Measurements from ENCODE around the gene TIMP2. TPM values are rescaled to one million over a fixed set of nuclear protein-coding genes. Genes with fewer than 3 reads are reported as not detected.

Gene TIMP2
- total RNA-seq, 4 donors from 2014 or later = 20.4 to 28.7 (median 27.0) TPM

DNA sequence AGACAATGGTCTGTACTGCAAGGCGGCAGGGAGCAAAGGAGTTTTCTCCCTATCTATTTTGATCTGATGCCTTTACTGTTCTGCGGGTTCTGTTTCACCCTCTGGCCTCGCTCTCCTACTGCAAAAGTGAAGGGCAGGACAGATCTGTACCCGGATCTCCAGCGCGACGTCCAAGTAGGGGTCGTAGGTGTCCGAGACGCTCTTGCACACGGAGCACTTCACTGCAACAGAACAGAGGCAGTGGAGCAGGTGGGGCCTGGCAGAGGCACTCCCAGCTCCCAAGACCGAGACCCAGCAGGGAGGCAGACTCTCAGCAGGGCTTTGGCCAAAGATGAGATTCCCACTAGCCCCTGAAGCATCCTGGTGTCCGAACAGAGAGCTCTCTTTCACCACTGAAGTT, 104.3 kb downstream of the TIMP2 start:
- TF ChIP-seq POLR2A (IDR thresholded peaks at IDR 0.05) = no peak
- TF ChIP-seq, protein P1, sequence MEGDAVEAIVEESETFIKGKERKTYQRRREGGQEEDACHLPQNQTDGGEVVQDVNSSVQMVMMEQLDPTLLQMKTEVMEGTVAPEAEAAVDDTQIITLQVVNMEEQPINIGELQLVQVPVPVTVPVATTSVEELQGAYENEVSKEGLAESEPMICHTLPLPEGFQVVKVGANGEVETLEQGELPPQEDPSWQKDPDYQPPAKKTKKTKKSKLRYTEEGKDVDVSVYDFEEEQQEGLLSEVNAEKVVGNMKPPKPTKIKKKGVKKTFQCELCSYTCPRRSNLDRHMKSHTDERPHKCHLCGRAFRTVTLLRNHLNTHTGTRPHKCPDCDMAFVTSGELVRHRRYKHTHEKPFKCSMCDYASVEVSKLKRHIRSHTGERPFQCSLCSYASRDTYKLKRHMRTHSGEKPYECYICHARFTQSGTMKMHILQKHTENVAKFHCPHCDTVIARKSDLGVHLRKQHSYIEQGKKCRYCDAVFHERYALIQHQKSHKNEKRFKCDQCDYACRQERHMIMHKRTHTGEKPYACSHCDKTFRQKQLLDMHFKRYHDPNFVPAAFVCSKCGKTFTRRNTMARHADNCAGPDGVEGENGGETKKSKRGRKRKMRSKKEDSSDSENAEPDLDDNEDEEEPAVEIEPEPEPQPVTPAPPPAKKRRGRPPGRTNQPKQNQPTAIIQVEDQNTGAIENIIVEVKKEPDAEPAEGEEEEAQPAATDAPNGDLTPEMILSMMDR (IDR thresholded peaks at IDR 0.05 in 4 of 5, conservative IDR thresholded peaks at IDR 0.05 in 1 of 5) = no peak
- no peaks in the 10 kb centered on the region for H3K27me3 ChIP-seq
- H3K9me3 ChIP-seq = no peaks in the 10 kb centered on the region
- no peaks in the 10 kb centered on the region for H3K4me1 ChIP-seq
- ATAC-seq = no peak
- peaks cover 0 to 88% of the 10 kb centered on the region in 2 donors for H3K36me3 ChIP-seq
- no peak overlapping the region for H3K27ac ChIP-seq
- intact Hi-C loops (cut with DNase I; ENCODE audit: low total_unique reads) (no loop called here), in situ Hi-C loops (cut with MboI; ENCODE audit: low sequenced_read_pairs in 4 of 4) (loop anchor here in 2 of 4 donors (25.0 kb wide), 1 partner anchor 334 kb away; no protein-coding TSS in a partner anchor)
- no peak overlapping the region for H3K4me3 ChIP-seq
- DNase-seq = no peak

DNA sequence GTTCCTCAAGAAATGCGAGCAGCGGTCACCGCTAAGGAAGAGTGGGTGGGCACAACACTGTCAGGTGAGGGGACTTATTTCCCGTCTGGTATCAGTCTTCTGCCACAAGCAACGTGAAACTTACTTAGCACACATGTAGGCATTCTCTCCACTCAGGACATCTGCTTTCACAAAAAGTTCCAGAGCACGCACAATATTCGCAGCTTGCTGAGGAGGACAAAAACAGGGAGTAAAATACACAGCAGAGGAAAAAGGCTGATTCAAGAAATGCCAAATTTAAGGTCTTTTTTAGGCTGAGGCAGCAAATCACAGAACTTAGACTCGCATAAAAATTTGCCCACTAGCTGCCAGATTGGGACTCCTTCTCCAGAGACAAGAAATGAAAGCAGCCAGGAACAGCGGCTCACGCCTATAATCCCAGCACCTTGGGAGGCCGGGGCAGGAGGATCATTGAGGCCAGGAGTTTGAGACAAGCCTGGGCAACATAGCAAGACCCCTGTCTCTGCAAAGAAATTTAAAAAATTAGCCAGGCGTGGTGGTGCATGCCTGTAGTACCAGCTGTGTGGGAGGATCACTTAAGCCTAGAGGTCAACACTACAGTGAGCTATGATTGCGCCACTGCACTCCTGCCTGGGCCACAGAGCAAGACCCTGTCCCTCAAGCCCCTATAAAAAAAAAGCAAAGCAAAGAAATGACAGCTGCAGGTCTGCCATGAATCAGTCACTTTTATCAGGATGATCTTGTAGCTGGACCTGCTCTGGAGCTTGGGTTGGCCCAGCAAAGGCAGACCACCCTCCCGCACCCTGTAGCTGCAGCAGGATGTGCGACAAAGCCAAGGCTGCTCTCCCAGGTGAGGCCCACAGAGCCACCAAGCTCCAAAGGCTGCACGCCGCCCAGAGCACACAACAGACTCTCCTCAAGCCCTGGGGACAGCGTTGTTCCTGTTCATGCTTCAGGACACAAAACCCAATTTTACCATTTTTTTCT, 105.1 kb downstream of the TIMP2 start:
- peak overlapping the region in 3 of 4 donors; percentile 20 to 41 (median 33) for H3K27ac ChIP-seq
- H3K4me3 ChIP-seq = no peak overlapping the region
- H3K27me3 ChIP-seq = no peaks in the 10 kb centered on the region
- H3K9me3 ChIP-seq = no peaks in the 10 kb centered on the region
- intact Hi-C loops (cut with DNase I; ENCODE audit: low total_unique reads) = no loop called here
- ATAC-seq (no peak), DNase-seq (no peak)
- H3K4me1 ChIP-seq = no peaks in the 10 kb centered on the region
- TF ChIP-seq POLR2A (IDR thresholded peaks at IDR 0.05) = no peak
- TF ChIP-seq, protein P1 (IDR thresholded peaks at IDR 0.05 in 4 of 5, conservative IDR thresholded peaks at IDR 0.05 in 1 of 5) = no peak
- in situ Hi-C loops (cut with MboI; ENCODE audit: low sequenced_read_pairs in 4 of 4) = loop anchor here in 2 of 4 donors (25.0 kb wide), 1 partner anchor 333 kb away; no protein-coding TSS in a partner anchor
- H3K36me3 ChIP-seq = peaks cover 0 to 88% of the 10 kb centered on the region in 2 donors

DNA sequence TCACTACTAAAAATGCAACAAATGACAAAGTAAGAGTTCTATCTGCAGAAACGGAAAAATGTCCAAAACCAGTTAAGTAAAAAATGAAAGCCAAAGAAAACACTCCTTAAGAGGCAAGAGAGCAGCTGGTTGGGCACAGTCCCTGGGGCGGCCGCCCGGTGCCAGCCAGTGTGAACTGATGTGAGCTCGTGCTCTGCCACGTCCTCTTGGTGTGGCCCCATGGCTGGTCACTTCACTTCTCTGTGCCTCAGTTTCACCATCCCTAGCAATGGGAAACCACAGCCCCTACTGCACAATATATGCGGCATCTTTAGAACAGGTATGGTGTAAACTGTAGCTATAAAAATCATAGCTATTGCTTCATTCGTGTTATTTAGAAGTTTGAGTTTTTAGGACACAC, 105.8 kb downstream of the TIMP2 start:
- ATAC-seq (no peak), DNase-seq (no peak)
- Histone ChIP-seq H3K27me3 (no peaks in the 10 kb centered on the region), H3K4me1 (no peaks in the 10 kb centered on the region), H3K4me3 (no peak overlapping the region), H3K27ac (peak overlapping the region in 3 of 4 donors; percentile 20 to 41 (median 33)), H3K9me3 (no peaks in the 10 kb centered on the region), H3K36me3 (peaks cover 0 to 88% of the 10 kb centered on the region in 2 donors)
- TF ChIP-seq POLR2A (IDR thresholded peaks at IDR 0.05) = no peak
- TF ChIP-seq, protein P1 (IDR thresholded peaks at IDR 0.05 in 4 of 5, conservative IDR thresholded peaks at IDR 0.05 in 1 of 5) = no peak
- in situ Hi-C loops (cut with MboI; ENCODE audit: low sequenced_read_pairs in 4 of 4) = loop anchor here in 2 of 4 donors (25.0 kb wide), 1 partner anchor 332 kb away; no protein-coding TSS in a partner anchor
- intact Hi-C loops (cut with DNase I; ENCODE audit: low total_unique reads) = no loop called here

DNA sequence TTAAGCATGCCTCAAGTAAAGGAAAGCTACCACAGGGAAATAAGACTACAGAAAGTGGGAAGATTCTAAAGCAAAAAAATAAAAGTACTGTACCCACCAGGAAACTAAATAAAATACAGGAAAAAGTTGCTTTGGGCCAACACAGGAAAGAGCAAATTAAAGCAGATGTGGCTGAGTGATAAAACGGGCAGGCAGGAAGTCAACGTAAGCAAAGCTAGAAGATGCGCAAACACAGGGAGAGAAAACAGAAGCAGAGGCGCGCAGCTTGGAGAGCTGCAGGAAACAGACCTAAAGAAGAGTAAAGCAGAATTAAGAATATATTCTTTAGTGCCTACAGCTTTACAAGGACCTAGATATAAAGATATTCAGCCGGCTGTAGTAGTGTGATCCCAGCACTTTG, 106.3 kb downstream of the TIMP2 start:
- no peak for DNase-seq
- H3K4me3 ChIP-seq = no peak overlapping the region
- no peaks in the 10 kb centered on the region for H3K4me1 ChIP-seq
- H3K36me3 ChIP-seq = peaks cover 0 to 88% of the 10 kb centered on the region in 2 donors
- H3K9me3 ChIP-seq = no peaks in the 10 kb centered on the region
- ATAC-seq = no peak
- no peaks in the 10 kb centered on the region for H3K27me3 ChIP-seq
- TF ChIP-seq, protein P1 (IDR thresholded peaks at IDR 0.05 in 4 of 5, conservative IDR thresholded peaks at IDR 0.05 in 1 of 5) = no peak
- TF ChIP-seq POLR2A (IDR thresholded peaks at IDR 0.05) = peak in 1 of 2 donors; percentile 37
- in situ Hi-C loops (cut with MboI; ENCODE audit: low sequenced_read_pairs in 4 of 4) (loop anchor here in 2 of 4 donors (25.0 kb wide), 1 partner anchor 332 kb away; no protein-coding TSS in a partner anchor), intact Hi-C loops (cut with DNase I; ENCODE audit: low total_unique reads) (no loop called here)
- peak overlapping the region in 3 of 4 donors; percentile 20 to 41 (median 33) for H3K27ac ChIP-seq
